CD8-positive, alpha-beta memory T cell (primary cell): ENCODE measurements around the gene TNFRSF14. TPM values are rescaled to one million over a fixed set of nuclear protein-coding genes. Genes with fewer than 3 reads are reported as not detected.
"Not testable (repeated sequence)": the region's sequence is repeated elsewhere in the genome, so short reads cannot be mapped to it uniquely, and the experiment has no call there.

Source experiments
- CTCF ChIA-PET: fragments of 350-600 bp; sonication (Branson Sonifier 250); formaldehyde crosslinking; loops from one replicate; lab custom pipeline; 2021; ENCODE audit warnings: antibody characterized with exemption; lab: Charles Lee
- POLR2A ChIA-PET: fragments of 350-600 bp; sonication (Branson Sonifier 250); formaldehyde crosslinking; loops from one replicate; lab custom pipeline; 2021; ENCODE audit warnings: antibody characterized with exemption; lab: Charles Lee
- DNase-seq, 5 donors: peaks; one replicate each; pipeline versions ENCODE4 v3.0.0 to v3.0.0-alpha.2; 2020 to 2022; ENCODE audit warnings: mixed read lengths in 1 of 5
- H3K27ac ChIP-seq: one replicate; pipeline ENCODE4 v1.7.0; 2013; ENCODE audit warnings: low read depth, mild to moderate bottlenecking, low read length, moderate library complexity
- H3K27me3 ChIP-seq: 2 replicates; pipeline ENCODE4 v1.7.0; 2013; ENCODE audit warnings: low read length, mild to moderate bottlenecking; ENCODE audit not compliant: insufficient read depth, poor library complexity, severe bottlenecking
- H3K36me3 ChIP-seq: 2 replicates; pipeline ENCODE4 v1.7.0; 2013; ENCODE audit warnings: mild to moderate bottlenecking, low read length, moderate library complexity; ENCODE audit not compliant: insufficient read depth
- H3K4me1 ChIP-seq: 2 replicates; pipeline ENCODE4 v1.7.0; 2013; ENCODE audit warnings: mild to moderate bottlenecking, low read length, moderate library complexity; ENCODE audit not compliant: insufficient read depth
- H3K4me3 ChIP-seq: 2 replicates; pipeline ENCODE4 v1.7.0; 2013; ENCODE audit warnings: mild to moderate bottlenecking, low read length
- H3K9me3 ChIP-seq: 2 replicates; pipeline ENCODE4 v1.7.0; 2013; ENCODE audit warnings: mild to moderate bottlenecking, low read length
- H3K27ac Mint-ChIP-seq, 8 donors: one replicate each; pipeline ENCODE4 v1.8.0; 2020 to 2021; ENCODE audit warnings: mixed read lengths in 8 of 8, mild to moderate bottlenecking in 6 of 8, inconsistent platforms in 3 of 8, moderate library complexity in 3 of 8
- H3K27me3 Mint-ChIP-seq, 2 donors: one replicate each; pipeline ENCODE4 v1.8.0; 2020 to 2021; ENCODE audit warnings: mixed read lengths in 2 of 2, mild to moderate bottlenecking in 1 of 2, moderate library complexity in 1 of 2
- H3K36me3 Mint-ChIP-seq, 3 donors: one replicate each; pipeline ENCODE4 v1.8.0; 2020 to 2021; ENCODE audit warnings: mixed read lengths in 3 of 3, inconsistent platforms in 1 of 3, mild to moderate bottlenecking in 1 of 3
- H3K4me1 Mint-ChIP-seq, 3 donors: one replicate each; pipeline ENCODE4 v1.8.0; 2020 to 2021; ENCODE audit warnings: mixed read lengths in 3 of 3, inconsistent platforms in 1 of 3, mild to moderate bottlenecking in 1 of 3
- H3K4me3 Mint-ChIP-seq, 7 donors: one replicate each; pipeline ENCODE4 v1.8.0; 2020 to 2021; ENCODE audit warnings: mixed read lengths in 7 of 7, mild to moderate bottlenecking in 6 of 7, moderate library complexity in 4 of 7, inconsistent platforms in 2 of 7
- H3K9me3 Mint-ChIP-seq, 5 donors: one replicate each; pipeline ENCODE4 v1.8.0; 2020 to 2022; ENCODE audit warnings: mixed read lengths in 5 of 5, mild to moderate bottlenecking in 3 of 5, moderate library complexity in 2 of 5, inconsistent platforms in 1 of 5
- polyA plus RNA-seq: library from polyadenylated mRNA; unstranded; fragments of 300-500 nt; fragmentation: Illumina TruSeq; gene quantifications from one replicate; pipeline ENCODE4 v1.2.3, GENCODE V29; 2021
- total RNA-seq, 2 experiments: library from RNA; stranded (reverse); gene quantifications; one replicate each; pipeline ENCODE4 v1.2.3, GENCODE V29; 2021

TNFRSF14 gene
- total and polyA plus RNA-seq, 3 experiments from 2014 or later: 51.6 to 168 (median 164) TPM

GRCh38 chr1:2575801-2576663, 19.9 kb downstream of the TNFRSF14 start:
- peak overlapping the region in 7 of 8 donors; percentile 50 to 84 (median 70) for H3K27ac Mint-ChIP-seq
- H3K4me1 Mint-ChIP-seq: peaks cover 25 to 37% (median 29%) of the 10 kb centered on the region in 3 donors
- Histone ChIP-seq H3K36me3 (no peaks in the 10 kb centered on the region), H3K27me3 (no peaks in the 10 kb centered on the region), H3K4me3 (no peak overlapping the region), H3K9me3 (no peaks in the 10 kb centered on the region), H3K27ac (no peak overlapping the region), H3K4me1 (peaks cover 39% of the 10 kb centered on the region)
- peaks cover 0 to 5% (median 2%) of the 10 kb centered on the region in 3 donors for H3K36me3 Mint-ChIP-seq
- POLR2A ChIA-PET: no interaction called here
- peak in 1 of 5 donors; percentile 43 for DNase-seq
- CTCF ChIA-PET: interaction anchor here (3.9 kb wide), 1 partner anchor 20 kb away, joined by 30 read pairs; the partner anchor contains the start of gene TNFRSF14
- peaks cover 0 to 4% of the 10 kb centered on the region in 2 donors for H3K27me3 Mint-ChIP-seq
- peak overlapping the region in 2 of 7 donors; percentile 45 to 56 for H3K4me3 Mint-ChIP-seq
- H3K9me3 Mint-ChIP-seq: peaks cover 0 to 11% (median 6%) of the 10 kb centered on the region in 5 donors

- not testable (repeated sequence) for H3K27me3 ChIP-seq, H3K36me3 ChIP-seq, H3K9me3 ChIP-seq, H3K36me3 Mint-ChIP-seq, H3K27me3 Mint-ChIP-seq, H3K9me3 Mint-ChIP-seq
- peaks cover 33 to 47% (median 34%) of the 10 kb centered on the region in 3 donors for H3K4me1 Mint-ChIP-seq
- Histone ChIP-seq H3K4me3 (peak overlapping the region; percentile 60), H3K27ac (peak overlapping the region; percentile 71), H3K4me1 (peaks cover 43% of the 10 kb centered on the region)
- peak overlapping the region; percentile 75 to 89 (median 80) for H3K4me3 Mint-ChIP-seq
- ChIA-PET POLR2A (interaction anchor here (0.6 to 1.8 kb wide), 8 partner anchors 8 to 825 kb away, joined by 3 to 12 read pairs (median 3); partner anchors contain the start of gene TNFRSF14), CTCF (interaction anchor here (0.7 to 3.9 kb wide), 7 partner anchors 8 to 190 kb away, joined by 4 to 30 read pairs (median 4); partner anchors contain the start of genes PEX10 and TNFRSF14)
- DNase-seq: peak; percentile 26 to 78 (median 41)
- H3K27ac Mint-ChIP-seq: peak overlapping the region; percentile 93 to 100 (median 97)
Measured at GRCh38 chr1:2577565-2578075, 21.4 kb downstream of the TNFRSF14 start.

GRCh38 chr1:2578758-2579118, 22.6 kb downstream of the TNFRSF14 start:
- no peaks in the 10 kb centered on the region for H3K9me3 ChIP-seq
- peaks cover 0 to 5% (median under 1%) of the 10 kb centered on the region in 3 donors for H3K36me3 Mint-ChIP-seq
- H3K4me1 Mint-ChIP-seq: peaks cover 36 to 55% (median 41%) of the 10 kb centered on the region in 3 donors
- ChIA-PET POLR2A (interaction anchor here (0.9 to 1.8 kb wide), 4 partner anchors 13 to 32 kb away, joined by 3 to 12 read pairs (median 6); partner anchors contain the start of gene TNFRSF14), CTCF (interaction anchor here (1.5 to 3.9 kb wide), 4 partner anchors 7 to 23 kb away, joined by 4 to 30 read pairs (median 8); partner anchors contain the start of gene TNFRSF14)
- no peak for DNase-seq
- H3K27ac Mint-ChIP-seq: peak overlapping the region; percentile 93 to 100 (median 97)
- H3K4me3 ChIP-seq: peak overlapping the region; percentile 60
- H3K27ac ChIP-seq: peak overlapping the region; percentile 71
- peaks cover 0 to under 1% (median 0%) of the 10 kb centered on the region in 5 donors for H3K9me3 Mint-ChIP-seq
- H3K27me3 ChIP-seq: no peaks in the 10 kb centered on the region
- no peaks in the 10 kb centered on the region for H3K36me3 ChIP-seq
- peaks cover 0 to 4% of the 10 kb centered on the region in 2 donors for H3K27me3 Mint-ChIP-seq
- peak overlapping the region; percentile 75 to 89 (median 80) for H3K4me3 Mint-ChIP-seq
- peaks cover 51% of the 10 kb centered on the region for H3K4me1 ChIP-seq

GRCh38 chr1:2580691-2581090, 24.5 kb downstream of the TNFRSF14 start:
- peak overlapping the region in 6 of 8 donors; percentile 36 to 87 (median 57) for H3K27ac Mint-ChIP-seq
- peaks cover 52 to 74% (median 60%) of the 10 kb centered on the region in 3 donors for H3K4me1 Mint-ChIP-seq
- peak in 1 of 5 donors; percentile 39 for DNase-seq
- H3K9me3 Mint-ChIP-seq: no peaks in the 10 kb centered on the region
- Histone ChIP-seq H3K9me3 (no peaks in the 10 kb centered on the region), H3K4me1 (peaks cover 68% of the 10 kb centered on the region), H3K27ac (no peak overlapping the region), H3K27me3 (no peaks in the 10 kb centered on the region), H3K36me3 (no peaks in the 10 kb centered on the region), H3K4me3 (no peak overlapping the region)
- CTCF ChIA-PET: interaction anchor here (1.0 kb wide), 1 partner anchor 165 kb away, joined by 3 read pairs; no protein-coding TSS in a partner anchor
- no peak overlapping the region for H3K4me3 Mint-ChIP-seq
- POLR2A ChIA-PET: interaction anchor here (1.0 kb wide), 1 partner anchor 19 kb away, joined by 3 read pairs; no protein-coding TSS in a partner anchor
- H3K27me3 Mint-ChIP-seq: peaks cover 0 to 4% of the 10 kb centered on the region in 2 donors
- H3K36me3 Mint-ChIP-seq: peaks cover 0 to 5% (median 2%) of the 10 kb centered on the region in 3 donors

GRCh38 chr1:2582391-2582790, 26.2 kb downstream of the TNFRSF14 start:
- H3K9me3 Mint-ChIP-seq: no peaks in the 10 kb centered on the region
- ChIA-PET CTCF (interaction anchor here (0.8 to 1.2 kb wide), 2 partner anchors 26 to 34 kb away, joined by 3 read pairs; partner anchors contain the start of gene TNFRSF14), POLR2A (no interaction called here)
- H3K4me1 ChIP-seq: peaks cover 60% of the 10 kb centered on the region
- H3K27ac Mint-ChIP-seq: peak overlapping the region in 7 of 8 donors; percentile 43 to 95 (median 78)
- no peak overlapping the region for H3K27ac ChIP-seq
- H3K27me3 Mint-ChIP-seq: peaks cover 0 to 4% of the 10 kb centered on the region in 2 donors
- H3K4me3 Mint-ChIP-seq: peak overlapping the region in 1 of 7 donors; percentile 57
- peaks cover 45 to 72% (median 56%) of the 10 kb centered on the region in 3 donors for H3K4me1 Mint-ChIP-seq
- peaks cover 0 to 7% (median 5%) of the 10 kb centered on the region in 3 donors for H3K36me3 Mint-ChIP-seq
- no peak overlapping the region for H3K4me3 ChIP-seq
- H3K27me3 ChIP-seq: no peaks in the 10 kb centered on the region
- DNase-seq: no peak
- no peaks in the 10 kb centered on the region for H3K9me3 ChIP-seq
- H3K36me3 ChIP-seq: no peaks in the 10 kb centered on the region

- Mint-ChIP-seq H3K9me3 (no peaks in the 10 kb centered on the region), H3K27me3 (peaks cover 0 to 2% of the 10 kb centered on the region in 2 donors), H3K27ac (peak overlapping the region; percentile 86 to 98 (median 96)), H3K36me3 (peaks cover 0 to 7% (median 5%) of the 10 kb centered on the region in 3 donors), H3K4me3 (peak overlapping the region in 4 of 7 donors; percentile 18 to 94 (median 63)), H3K4me1 (peaks cover 40 to 71% (median 49%) of the 10 kb centered on the region in 3 donors)
- CTCF ChIA-PET: interaction anchor here (0.6 to 4.0 kb wide), 3 partner anchors 28 to 168 kb away, joined by 3 to 34 read pairs (median 4); partner anchors contain the start of gene TNFRSF14
- Histone ChIP-seq H3K27me3 (no peaks in the 10 kb centered on the region), H3K4me1 (peaks cover 56% of the 10 kb centered on the region), H3K36me3 (no peaks in the 10 kb centered on the region), H3K9me3 (no peaks in the 10 kb centered on the region), H3K4me3 (no peak overlapping the region), H3K27ac (no peak overlapping the region)
- POLR2A ChIA-PET: interaction anchor here (1.2 kb wide), 1 partner anchor 20 kb away, joined by 5 read pairs; no protein-coding TSS in a partner anchor
- DNase-seq: peak in 1 of 5 donors; percentile 42
Measured at GRCh38 chr1:2583331-2583791, 27.2 kb downstream of the TNFRSF14 start.

- H3K36me3 ChIP-seq: no peaks in the 10 kb centered on the region
- POLR2A ChIA-PET: interaction anchor here (0.6 to 4.3 kb wide), 5 partner anchors 21 to 60 kb away, joined by 3 to 48 read pairs (median 5); partner anchors contain the start of genes PANK4 and TNFRSF14
- H3K27me3 Mint-ChIP-seq: peaks cover 0 to under 1% of the 10 kb centered on the region in 2 donors
- H3K27ac ChIP-seq: no peak overlapping the region
- peaks cover 35 to 70% (median 43%) of the 10 kb centered on the region in 3 donors for H3K4me1 Mint-ChIP-seq
- H3K4me3 ChIP-seq: no peak overlapping the region
- H3K4me3 Mint-ChIP-seq: peak overlapping the region in 6 of 7 donors; percentile 12 to 97 (median 92)
- DNase-seq: peak in 3 of 5 donors; percentile 31 to 75 (median 66)
- H3K27me3 ChIP-seq: no peaks in the 10 kb centered on the region
- H3K9me3 ChIP-seq: no peaks in the 10 kb centered on the region
- CTCF ChIA-PET: interaction anchor here (1.1 to 4.0 kb wide), 5 partner anchors 28 to 389 kb away, joined by 3 to 34 read pairs (median 7); partner anchors contain the start of genes FAAP20 and TNFRSF14
- peak overlapping the region; percentile 86 to 98 (median 98) for H3K27ac Mint-ChIP-seq
- H3K4me1 ChIP-seq: peaks cover 50% of the 10 kb centered on the region
- peaks cover 0 to 9% (median 1%) of the 10 kb centered on the region in 3 donors for H3K36me3 Mint-ChIP-seq
- H3K9me3 Mint-ChIP-seq: no peaks in the 10 kb centered on the region
Measured at GRCh38 chr1:2583871-2584351, 27.7 kb downstream of the TNFRSF14 start.
